Choroid plexus epithelial cell (primary cell): ENCODE results near the gene TCEA2.

Source experiments
- DNase-seq: peaks from one replicate; pipeline ENCODE4 v3.0.0-alpha.2; 2010; ENCODE audit warnings: low read depth
- H3K4me3 ChIP-seq: 2 replicates; pipeline ENCODE4 v1.5.1; 2011; ENCODE audit warnings: low read depth, mild to moderate bottlenecking, control low read depth, low read length, moderate library complexity
- TF ChIP-seq, protein P1 (sequence below): conservative IDR thresholded peaks from 2 replicates; pipeline ENCODE4 v1.5.1; 2011; ENCODE audit warnings: low read depth, mild to moderate bottlenecking, control low read depth, inconsistent platforms, low read length, moderate library complexity

TCEA2 gene

DNA sequence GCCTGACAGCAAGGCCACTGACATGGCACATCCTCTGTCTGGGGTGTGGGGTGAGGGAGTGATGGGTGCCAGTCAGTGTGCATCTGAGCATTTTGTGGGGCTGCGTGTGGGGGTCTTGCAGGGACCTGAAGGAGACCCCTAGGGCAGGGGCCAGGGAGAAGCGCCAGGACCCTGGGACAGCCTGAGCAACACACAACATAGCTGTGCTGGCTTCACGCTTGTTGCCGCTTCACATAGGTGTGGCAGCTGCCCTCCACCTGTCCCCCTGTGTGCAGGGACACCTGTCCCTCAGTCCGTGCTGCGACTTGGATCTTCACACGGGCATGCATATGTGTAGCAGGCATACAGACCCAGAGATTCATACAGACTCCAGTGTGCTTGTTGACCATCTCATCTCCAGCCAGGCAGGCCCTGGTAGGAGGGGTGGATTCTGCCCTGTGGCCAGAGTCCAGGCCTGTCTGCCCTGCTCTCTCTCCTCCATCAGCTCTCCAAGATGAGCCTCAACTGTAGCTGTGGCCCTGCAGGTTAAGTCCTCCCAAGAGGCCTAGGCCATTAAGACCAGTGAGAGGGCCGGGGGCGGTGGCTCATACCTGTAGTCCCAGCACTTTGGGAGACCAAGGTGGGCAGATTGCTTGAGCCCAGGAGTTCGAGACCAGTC, 47.5 kb downstream of the TCEA2 start:
- TF ChIP-seq, protein P1, sequence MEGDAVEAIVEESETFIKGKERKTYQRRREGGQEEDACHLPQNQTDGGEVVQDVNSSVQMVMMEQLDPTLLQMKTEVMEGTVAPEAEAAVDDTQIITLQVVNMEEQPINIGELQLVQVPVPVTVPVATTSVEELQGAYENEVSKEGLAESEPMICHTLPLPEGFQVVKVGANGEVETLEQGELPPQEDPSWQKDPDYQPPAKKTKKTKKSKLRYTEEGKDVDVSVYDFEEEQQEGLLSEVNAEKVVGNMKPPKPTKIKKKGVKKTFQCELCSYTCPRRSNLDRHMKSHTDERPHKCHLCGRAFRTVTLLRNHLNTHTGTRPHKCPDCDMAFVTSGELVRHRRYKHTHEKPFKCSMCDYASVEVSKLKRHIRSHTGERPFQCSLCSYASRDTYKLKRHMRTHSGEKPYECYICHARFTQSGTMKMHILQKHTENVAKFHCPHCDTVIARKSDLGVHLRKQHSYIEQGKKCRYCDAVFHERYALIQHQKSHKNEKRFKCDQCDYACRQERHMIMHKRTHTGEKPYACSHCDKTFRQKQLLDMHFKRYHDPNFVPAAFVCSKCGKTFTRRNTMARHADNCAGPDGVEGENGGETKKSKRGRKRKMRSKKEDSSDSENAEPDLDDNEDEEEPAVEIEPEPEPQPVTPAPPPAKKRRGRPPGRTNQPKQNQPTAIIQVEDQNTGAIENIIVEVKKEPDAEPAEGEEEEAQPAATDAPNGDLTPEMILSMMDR = no peak
- no peak overlapping the region for H3K4me3 ChIP-seq
- no peak for DNase-seq

DNA sequence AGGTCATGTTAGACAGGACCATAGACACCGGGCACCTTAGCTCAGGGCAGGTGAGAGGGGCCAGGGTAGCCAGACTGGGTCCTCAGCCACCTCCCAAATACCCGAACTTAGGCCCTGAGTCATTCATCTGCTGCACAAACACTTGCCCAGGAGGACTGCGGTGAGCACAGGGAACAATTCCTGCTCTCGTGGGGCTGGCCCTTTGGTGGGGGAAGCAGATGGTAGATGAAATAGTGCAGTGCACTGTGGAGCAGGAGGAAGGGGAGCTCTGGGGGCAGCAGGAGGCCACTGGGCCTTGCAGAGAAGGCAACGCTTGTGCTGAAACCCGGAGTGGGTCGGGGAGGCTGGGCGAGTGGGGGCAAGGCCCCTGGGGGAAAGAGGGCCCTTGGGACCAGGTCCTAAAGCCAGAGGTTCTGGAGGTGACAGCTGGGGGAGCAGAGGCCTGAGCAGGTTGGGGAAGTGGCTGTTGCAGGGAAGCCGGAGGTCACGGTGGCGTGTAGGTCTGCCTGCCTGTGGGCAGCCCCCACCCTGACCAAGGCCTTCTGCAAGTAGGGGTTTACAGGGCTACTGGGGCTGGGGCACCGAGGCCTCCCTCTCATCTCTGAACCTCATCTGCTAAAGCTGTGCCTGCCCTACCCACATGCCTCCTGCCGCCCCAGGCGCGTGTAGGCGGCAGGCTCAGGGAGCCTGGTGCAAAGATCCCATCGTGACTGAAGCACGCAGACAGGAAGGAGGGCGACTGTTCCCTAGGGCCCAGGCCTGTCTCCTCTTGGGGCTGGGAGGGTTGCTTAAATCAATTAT, 49.0 kb downstream of the TCEA2 start:
- DNase-seq = no peak
- TF ChIP-seq, protein P1 = no peak
- no peak overlapping the region for H3K4me3 ChIP-seq

DNA sequence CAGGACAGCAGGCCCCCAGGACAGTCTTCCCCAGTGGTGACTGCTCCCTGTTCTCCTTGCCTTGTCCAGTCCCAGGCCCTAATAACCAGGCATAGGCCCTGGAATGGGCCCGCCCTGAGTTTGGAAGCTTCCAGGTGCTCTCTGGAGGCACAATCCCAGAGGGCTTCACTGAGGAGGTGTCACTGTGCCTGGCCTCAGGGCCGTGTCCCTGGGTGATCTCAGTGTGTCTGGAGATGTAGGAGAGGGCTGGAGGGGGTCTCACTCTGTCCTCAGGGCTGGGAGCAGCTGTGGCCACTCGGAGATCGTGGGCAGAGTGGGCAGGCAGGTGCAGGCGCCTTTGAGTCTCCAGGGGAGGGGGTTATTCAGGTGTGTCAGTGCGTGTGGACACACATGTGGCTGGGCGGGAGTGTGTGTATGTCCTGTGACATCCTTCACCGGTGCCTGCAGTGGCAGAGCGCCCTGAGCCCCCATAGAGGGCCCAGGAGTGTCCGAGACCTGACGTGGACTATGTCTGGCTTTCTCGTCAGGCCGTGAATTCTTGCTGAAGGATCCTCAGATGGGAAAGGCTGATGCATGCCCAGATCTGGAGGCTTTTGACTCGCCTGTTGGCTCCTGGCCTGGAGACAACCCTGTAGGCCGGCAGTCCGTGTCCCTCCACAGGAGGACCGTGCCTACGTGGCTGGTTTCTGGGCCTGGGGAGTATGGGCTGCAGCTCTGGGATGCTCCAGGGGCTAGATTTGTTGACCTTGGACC, 49.9 kb downstream of the TCEA2 start:
- TF ChIP-seq, protein P1 = no peak
- no peak overlapping the region for H3K4me3 ChIP-seq
- no peak for DNase-seq

DNA sequence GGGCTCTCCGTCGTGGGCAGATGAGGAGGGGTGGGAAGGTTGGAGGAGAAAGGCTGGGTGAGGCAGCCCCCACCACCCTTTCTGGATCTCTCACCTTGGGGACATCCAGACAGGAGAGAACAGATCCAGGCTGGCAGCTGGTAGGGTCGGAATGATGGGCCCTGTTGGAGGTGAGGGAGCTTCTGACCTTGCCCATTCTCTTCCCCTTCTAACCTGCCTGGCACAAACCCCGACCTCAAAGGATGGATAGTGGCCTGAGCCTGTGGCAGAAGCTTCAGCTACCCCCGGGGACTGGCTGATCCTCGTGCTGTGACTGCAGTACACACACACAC, 50.4 kb downstream of the TCEA2 start:
- TF ChIP-seq, protein P1 = no peak
- DNase-seq = no peak
- no peak overlapping the region for H3K4me3 ChIP-seq

DNA sequence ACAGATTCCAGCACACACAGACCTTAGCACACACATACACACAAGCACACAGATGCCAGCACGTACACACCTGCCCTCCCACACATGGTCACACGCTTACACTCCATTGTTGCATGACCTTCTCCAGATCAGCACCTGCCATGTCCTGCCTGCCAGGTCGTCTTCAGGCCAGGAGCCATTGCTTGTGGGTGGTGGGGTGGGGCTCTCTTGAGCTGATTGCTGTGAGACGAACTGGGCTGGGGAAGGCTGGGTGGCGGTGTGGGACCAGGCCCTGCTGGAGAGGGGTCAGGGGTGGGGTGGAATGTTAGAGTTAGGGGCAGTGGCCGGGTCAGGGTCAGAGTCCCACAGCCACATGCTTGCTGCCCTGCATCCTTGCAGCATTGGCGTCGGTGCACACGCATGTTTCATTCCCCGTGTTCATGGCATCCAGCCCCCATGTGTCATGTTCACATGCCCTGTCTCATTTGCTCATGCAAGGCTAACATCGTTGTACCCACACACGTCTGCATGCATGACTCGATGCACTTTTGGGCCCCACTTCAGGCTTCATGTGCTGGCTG, 50.9 kb downstream of the TCEA2 start:
- H3K4me3 ChIP-seq = no peak overlapping the region
- TF ChIP-seq, protein P1 = no peak
- DNase-seq = no peak

DNA sequence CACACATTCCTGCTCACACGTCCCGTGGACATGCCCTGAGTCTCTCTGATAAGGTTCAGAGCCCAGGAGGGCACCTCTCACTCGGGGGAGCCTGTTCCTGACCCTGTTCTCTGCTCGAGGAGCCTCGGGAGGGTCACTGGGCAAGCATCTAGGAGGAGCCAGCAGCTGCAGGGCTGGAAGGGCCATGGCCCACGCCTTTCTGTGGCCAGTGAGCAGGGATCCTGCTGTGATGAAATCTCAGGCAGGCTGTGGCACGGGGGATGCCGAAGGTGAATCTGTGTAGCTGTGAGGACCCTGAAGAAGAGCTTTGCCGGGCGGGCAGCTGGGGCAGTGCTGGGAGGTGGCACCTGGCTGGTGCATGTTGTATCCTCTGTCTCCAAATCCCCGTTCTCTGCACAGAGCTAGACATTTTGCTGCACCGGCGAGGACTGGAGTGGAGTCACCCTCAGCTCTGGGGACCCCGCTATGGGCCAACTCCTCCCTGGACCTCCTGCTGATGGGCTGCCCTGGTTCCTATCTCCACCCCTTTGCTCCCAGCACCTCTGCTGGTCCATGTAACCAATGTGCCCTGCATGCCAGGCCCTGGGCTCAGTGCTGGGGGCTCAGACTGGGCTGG, 51.5 kb downstream of the TCEA2 start:
- no peak for DNase-seq
- TF ChIP-seq, protein P1 = no peak
- H3K4me3 ChIP-seq = no peak overlapping the region
